NCI-H460 (cell line): Measurements from ENCODE around the gene METTL18. TPM values are rescaled to one million over a fixed set of nuclear protein-coding genes. Genes with fewer than 3 reads are reported as not detected.
"Not testable (repeated sequence)": the region's sequence is repeated elsewhere in the genome, so short reads cannot be mapped to it uniquely, and the experiment has no call there.

Experiments used
- DNase-seq: peaks from one replicate; pipeline ENCODE4 v3.0.0-alpha.2; 2016; ENCODE audit warnings: low read depth; ENCODE audit errors: extremely low read depth
- polyA plus RNA-seq: library from polyadenylated mRNA; depleted of rRNA; stranded (reverse); fragments of >200 nt; gene quantifications from 2 replicates; pipeline ENCODE4 v1.2.3, GENCODE V29; 2014; cell fraction: nucleus; rRNA removed
- total RNA-seq: library from RNA; depleted of rRNA; stranded (reverse); fragments of >200 nt; shearing (Covaris generic); gene quantifications from 2 replicates; pipeline ENCODE4 v1.2.3, GENCODE V29; 2014; rRNA removed

METTL18 gene
- 20.0 and 20.8 TPM in 2 replicates for total RNA-seq
- polyA plus RNA-seq = 8.2 and 12.1 TPM in 2 replicates

- DNase-seq = peak; percentile 96
These were observed at the start of gene METTL18 for GRCh38 chr1:169794530-169795416. TSS of gene METTL18 (minus strand) at chr1:169794907. CDS start at chr1:169793695, 1,212 bp downstream.

GRCh38 chr1:169838942-169839341 lies 44.2 kb upstream of the METTL18 start:
- no peak for DNase-seq

GRCh38 chr1:169836198-169836597 lies 41.5 kb upstream of the METTL18 start:
- DNase-seq = no peak

- DNase-seq = no peak
These were observed 40.9 kb upstream of the METTL18 start for GRCh38 chr1:169835647-169836046.

GRCh38 chr1:169834869-169835268 lies 40.2 kb upstream of the METTL18 start:
- no peak for DNase-seq

- no peak for DNase-seq
These were observed 38.6 kb upstream of the METTL18 start for GRCh38 chr1:169833179-169833901.

- DNase-seq = no peak
These were observed 35.0 kb upstream of the METTL18 start for GRCh38 chr1:169829671-169830070.

GRCh38 chr1:169824153-169824552 lies 29.4 kb upstream of the METTL18 start:
- DNase-seq = no peak

- no peak for DNase-seq
These were observed 26.8 kb upstream of the METTL18 start for GRCh38 chr1:169821500-169821899.

- no peak for DNase-seq
These were observed 21.9 kb upstream of the METTL18 start for GRCh38 chr1:169816617-169817016.

- no peak for DNase-seq
These were observed 19.6 kb upstream of the METTL18 start for GRCh38 chr1:169814265-169814664.

- DNase-seq = no peak
These were observed 17.4 kb upstream of the METTL18 start for GRCh38 chr1:169812131-169812530.

GRCh38 chr1:169811418-169812035 lies 16.8 kb upstream of the METTL18 start:
- DNase-seq = not testable (repeated sequence)

- peak; percentile 45 for DNase-seq
These were observed 14.8 kb upstream of the METTL18 start for GRCh38 chr1:169809370-169810095.

GRCh38 chr1:169804941-169805340 lies 10.2 kb upstream of the METTL18 start:
- no peak for DNase-seq

GRCh38 chr1:169802888-169803287 lies 8.2 kb upstream of the METTL18 start:
- no peak for DNase-seq

GRCh38 chr1:169797281-169797680 lies 2.6 kb upstream of the METTL18 start:
- no peak for DNase-seq

GRCh38 chr1:169796274-169796810 lies 1.6 kb upstream of the METTL18 start:
- no peak for DNase-seq

- DNase-seq = no peak
These were observed 980 bp upstream of the METTL18 start for GRCh38 chr1:169795687-169796086.

- no peak for DNase-seq
These were observed 977 bp downstream of the METTL18 start for GRCh38 chr1:169793730-169794129.
